ENCODE data around the gene CSTA.

CSTA gene, protein sequence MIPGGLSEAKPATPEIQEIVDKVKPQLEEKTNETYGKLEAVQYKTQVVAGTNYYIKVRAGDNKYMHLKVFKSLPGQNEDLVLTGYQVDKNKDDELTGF

DNA sequence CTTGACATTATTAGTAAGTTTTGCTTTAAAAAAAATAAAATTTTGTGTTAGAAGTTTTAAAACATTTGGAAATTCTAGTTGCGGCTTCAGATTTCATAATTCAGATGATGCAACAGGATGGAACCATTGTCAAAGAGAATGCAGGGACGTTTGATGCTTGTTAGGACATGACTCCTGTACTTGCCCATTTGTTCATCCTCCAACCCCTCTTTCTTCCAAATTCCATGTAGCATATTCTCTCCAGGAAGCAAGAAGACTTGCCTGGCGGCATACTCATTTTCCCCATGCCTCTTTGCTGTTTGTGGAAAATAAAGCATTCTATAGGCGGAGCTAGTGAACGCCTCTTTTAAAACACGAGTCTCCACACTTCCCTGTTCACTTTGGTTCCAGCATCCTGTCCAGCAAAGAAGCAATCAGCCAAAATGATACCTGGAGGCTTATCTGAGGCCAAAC, at the start of gene CSTA:
CSTA (plus strand) TSS at position 378 of the 453 bp plus-strand sequence; CDS start at position 423, 45 bp downstream.
- Histone ChIP-seq H3K36me3 (ENCODE audit: control insufficient read depth, insufficient read depth, low read length) (no peaks in the 10 kb centered on the region), H3K9me3 (ENCODE audit: control insufficient read depth, insufficient read depth, low read length) (no peaks in the 10 kb centered on the region), H3K4me1 (ENCODE audit: control insufficient read depth, insufficient read depth, low read length) (no peaks in the 10 kb centered on the region), H3K9ac (ENCODE audit: low read depth, low read length) (no peak within 1 kb of the TSS), H3K4me3 (ENCODE audit: low read depth, low read length) (no peak within 1 kb of the TSS), H3K27me3 (ENCODE audit: control insufficient read depth, insufficient read depth, low read length) (no peaks in the 10 kb centered on the region)

DNA sequence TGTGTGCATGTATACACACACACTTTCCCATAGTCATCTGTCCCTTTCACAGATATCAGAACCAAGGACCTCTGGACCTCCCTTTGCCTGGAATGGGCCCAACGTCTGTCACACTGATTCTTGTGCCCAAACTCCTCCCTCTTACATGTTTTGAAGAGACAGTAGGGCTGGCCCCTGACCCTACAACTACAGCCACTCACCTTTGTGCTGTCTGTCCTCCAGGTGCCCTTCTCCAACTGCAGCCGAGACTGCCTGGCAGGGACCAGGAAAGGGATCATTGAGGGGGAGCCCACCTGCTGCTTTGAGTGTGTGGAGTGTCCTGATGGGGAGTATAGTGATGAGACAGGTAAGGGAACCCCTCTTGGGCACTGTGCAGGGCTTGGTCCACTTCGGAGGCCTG, 43.2 kb upstream of the CSTA start:
- Histone ChIP-seq H3K9ac (ENCODE audit: low read depth, low read length) (no peak overlapping the region), H3K9me3 (ENCODE audit: control insufficient read depth, insufficient read depth, low read length) (no peaks in the 10 kb centered on the region), H3K4me1 (ENCODE audit: control insufficient read depth, insufficient read depth, low read length) (no peaks in the 10 kb centered on the region), H3K27me3 (ENCODE audit: control insufficient read depth, insufficient read depth, low read length) (no peaks in the 10 kb centered on the region), H3K4me3 (ENCODE audit: low read depth, low read length) (no peak overlapping the region), H3K36me3 (ENCODE audit: control insufficient read depth, insufficient read depth, low read length) (no peaks in the 10 kb centered on the region)

DNA sequence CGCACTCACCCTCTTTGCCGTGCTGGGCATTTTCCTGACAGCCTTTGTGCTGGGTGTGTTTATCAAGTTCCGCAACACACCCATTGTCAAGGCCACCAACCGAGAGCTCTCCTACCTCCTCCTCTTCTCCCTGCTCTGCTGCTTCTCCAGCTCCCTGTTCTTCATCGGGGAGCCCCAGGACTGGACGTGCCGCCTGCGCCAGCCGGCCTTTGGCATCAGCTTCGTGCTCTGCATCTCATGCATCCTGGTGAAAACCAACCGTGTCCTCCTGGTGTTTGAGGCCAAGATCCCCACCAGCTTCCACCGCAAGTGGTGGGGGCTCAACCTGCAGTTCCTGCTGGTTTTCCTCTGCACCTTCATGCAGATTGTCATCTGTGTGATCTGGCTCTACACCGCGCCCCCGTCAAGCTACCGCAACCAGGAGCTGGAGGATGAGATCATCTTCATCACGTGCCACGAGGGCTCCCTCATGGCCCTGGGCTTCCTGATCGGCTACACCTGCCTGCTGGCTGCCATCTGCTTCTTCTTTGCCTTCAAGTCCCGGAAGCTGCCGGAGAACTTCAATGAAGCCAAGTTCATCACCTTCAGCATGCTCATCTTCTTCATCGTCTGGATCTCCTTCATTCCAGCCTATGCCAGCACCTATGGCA, 41.1 kb upstream of the CSTA start:
- no peak overlapping the region for H3K4me3 ChIP-seq (ENCODE audit: low read depth, low read length)
- H3K27me3 ChIP-seq (ENCODE audit: control insufficient read depth, insufficient read depth, low read length), result no peaks in the 10 kb centered on the region
- H3K36me3 ChIP-seq (ENCODE audit: control insufficient read depth, insufficient read depth, low read length), result no peaks in the 10 kb centered on the region
- no peak overlapping the region for H3K9ac ChIP-seq (ENCODE audit: low read depth, low read length)
- no peaks in the 10 kb centered on the region for H3K4me1 ChIP-seq (ENCODE audit: control insufficient read depth, insufficient read depth, low read length)
- no peaks in the 10 kb centered on the region for H3K9me3 ChIP-seq (ENCODE audit: control insufficient read depth, insufficient read depth, low read length)

DNA sequence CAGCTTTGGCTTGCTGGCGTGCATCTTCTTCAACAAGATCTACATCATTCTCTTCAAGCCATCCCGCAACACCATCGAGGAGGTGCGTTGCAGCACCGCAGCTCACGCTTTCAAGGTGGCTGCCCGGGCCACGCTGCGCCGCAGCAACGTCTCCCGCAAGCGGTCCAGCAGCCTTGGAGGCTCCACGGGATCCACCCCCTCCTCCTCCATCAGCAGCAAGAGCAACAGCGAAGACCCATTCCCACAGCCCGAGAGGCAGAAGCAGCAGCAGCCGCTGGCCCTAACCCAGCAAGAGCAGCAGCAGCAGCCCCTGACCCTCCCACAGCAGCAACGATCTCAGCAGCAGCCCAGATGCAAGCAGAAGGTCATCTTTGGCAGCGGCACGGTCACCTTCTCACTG, 40.6 kb upstream of the CSTA start:
- no peaks in the 10 kb centered on the region for H3K36me3 ChIP-seq (ENCODE audit: control insufficient read depth, insufficient read depth, low read length)
- no peaks in the 10 kb centered on the region for H3K27me3 ChIP-seq (ENCODE audit: control insufficient read depth, insufficient read depth, low read length)
- no peaks in the 10 kb centered on the region for H3K9me3 ChIP-seq (ENCODE audit: control insufficient read depth, insufficient read depth, low read length)
- H3K4me1 ChIP-seq (ENCODE audit: control insufficient read depth, insufficient read depth, low read length), result no peaks in the 10 kb centered on the region
- no peak overlapping the region for H3K4me3 ChIP-seq (ENCODE audit: low read depth, low read length)
- no peak overlapping the region for H3K9ac ChIP-seq (ENCODE audit: low read depth, low read length)

DNA sequence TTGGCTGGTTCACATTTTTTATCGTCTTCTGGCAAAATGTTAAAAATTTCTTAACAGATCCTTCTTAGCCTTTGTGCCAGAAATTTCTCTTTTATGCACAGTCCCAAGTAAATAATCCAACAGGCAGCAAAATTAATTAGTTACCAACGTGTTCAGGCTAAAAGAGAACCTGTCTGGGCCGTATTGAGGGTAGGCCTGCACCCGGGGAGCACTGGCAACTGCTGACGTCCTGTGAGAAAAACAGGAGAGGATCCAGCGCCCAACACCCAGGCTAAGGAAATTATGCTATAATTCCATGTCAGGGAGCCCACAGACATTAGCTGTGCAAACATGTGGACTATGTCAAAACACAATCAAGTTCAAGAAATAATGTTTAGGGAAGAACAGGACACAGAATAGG, 30.7 kb upstream of the CSTA start:
- no peak overlapping the region for H3K4me3 ChIP-seq (ENCODE audit: low read depth, low read length)
- H3K4me1 ChIP-seq (ENCODE audit: control insufficient read depth, insufficient read depth, low read length), result no peaks in the 10 kb centered on the region
- no peaks in the 10 kb centered on the region for H3K36me3 ChIP-seq (ENCODE audit: control insufficient read depth, insufficient read depth, low read length)
- no peaks in the 10 kb centered on the region for H3K27me3 ChIP-seq (ENCODE audit: control insufficient read depth, insufficient read depth, low read length)
- no peak overlapping the region for H3K9ac ChIP-seq (ENCODE audit: low read depth, low read length)
- no peaks in the 10 kb centered on the region for H3K9me3 ChIP-seq (ENCODE audit: control insufficient read depth, insufficient read depth, low read length)

DNA sequence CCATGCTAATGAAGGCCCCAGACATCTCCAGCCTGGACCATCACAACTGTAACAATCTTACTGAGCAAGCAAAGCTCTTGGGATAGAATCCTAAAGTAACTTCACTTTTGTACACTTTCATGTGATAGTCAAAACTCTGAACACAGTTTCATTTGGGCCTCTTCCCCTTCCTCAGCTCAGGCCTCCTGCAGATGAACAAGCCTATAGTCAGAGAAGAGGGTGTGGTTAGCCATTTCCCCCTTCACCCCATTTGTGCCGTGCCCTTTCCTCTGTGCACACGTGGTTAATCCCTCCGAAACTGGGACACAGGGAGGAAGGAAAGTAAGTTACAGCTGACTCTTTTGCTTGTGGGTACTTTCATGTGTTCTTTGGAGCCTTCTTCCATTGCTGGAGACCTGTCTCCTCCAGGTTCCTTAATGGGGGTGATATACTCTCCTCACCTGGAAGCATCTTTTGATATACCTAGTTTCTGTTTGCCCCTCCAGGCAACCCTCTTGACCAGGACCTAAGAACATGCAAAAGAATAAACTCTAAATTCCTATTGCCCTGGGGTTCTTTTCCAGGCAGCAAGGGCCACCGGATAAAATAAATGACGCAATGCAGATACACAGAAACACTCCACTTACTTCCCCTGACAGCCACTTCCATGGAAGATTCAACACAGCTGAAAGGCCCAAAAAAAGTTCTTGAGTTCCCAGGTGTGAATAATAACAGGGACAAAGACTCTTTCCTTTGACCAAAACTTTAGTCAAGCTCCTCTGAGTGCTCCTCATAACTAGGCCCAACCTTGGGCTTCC, 29.6 kb upstream of the CSTA start:
- Histone ChIP-seq H3K36me3 (ENCODE audit: control insufficient read depth, insufficient read depth, low read length) (no peaks in the 10 kb centered on the region), H3K9me3 (ENCODE audit: control insufficient read depth, insufficient read depth, low read length) (no peaks in the 10 kb centered on the region), H3K4me1 (ENCODE audit: control insufficient read depth, insufficient read depth, low read length) (no peaks in the 10 kb centered on the region), H3K9ac (ENCODE audit: low read depth, low read length) (no peak overlapping the region), H3K27me3 (ENCODE audit: control insufficient read depth, insufficient read depth, low read length) (no peaks in the 10 kb centered on the region), H3K4me3 (ENCODE audit: low read depth, low read length) (no peak overlapping the region)

DNA sequence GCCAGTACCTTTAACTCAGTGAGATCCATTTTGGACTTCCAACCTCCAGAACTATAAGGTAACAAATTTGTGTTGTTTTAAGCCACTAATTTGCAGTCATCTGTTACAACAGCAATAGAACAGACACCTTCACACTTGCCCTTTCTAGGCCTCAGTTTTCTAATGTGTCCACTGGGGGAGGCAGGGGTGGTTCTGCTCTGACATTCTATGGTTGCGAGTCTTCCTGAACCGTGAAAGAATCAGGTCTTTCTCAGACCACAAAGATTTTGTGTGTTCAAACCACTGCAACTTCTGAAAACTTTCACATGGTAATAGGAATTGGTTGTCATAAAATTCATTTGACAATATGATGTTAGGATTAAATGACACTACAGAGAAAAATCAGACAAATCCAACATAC, 26.8 kb upstream of the CSTA start:
- Histone ChIP-seq H3K4me1 (ENCODE audit: control insufficient read depth, insufficient read depth, low read length) (no peaks in the 10 kb centered on the region), H3K9me3 (ENCODE audit: control insufficient read depth, insufficient read depth, low read length) (no peaks in the 10 kb centered on the region), H3K4me3 (ENCODE audit: low read depth, low read length) (no peak overlapping the region), H3K9ac (ENCODE audit: low read depth, low read length) (no peak overlapping the region), H3K27me3 (ENCODE audit: control insufficient read depth, insufficient read depth, low read length) (no peaks in the 10 kb centered on the region), H3K36me3 (ENCODE audit: control insufficient read depth, insufficient read depth, low read length) (no peaks in the 10 kb centered on the region)

DNA sequence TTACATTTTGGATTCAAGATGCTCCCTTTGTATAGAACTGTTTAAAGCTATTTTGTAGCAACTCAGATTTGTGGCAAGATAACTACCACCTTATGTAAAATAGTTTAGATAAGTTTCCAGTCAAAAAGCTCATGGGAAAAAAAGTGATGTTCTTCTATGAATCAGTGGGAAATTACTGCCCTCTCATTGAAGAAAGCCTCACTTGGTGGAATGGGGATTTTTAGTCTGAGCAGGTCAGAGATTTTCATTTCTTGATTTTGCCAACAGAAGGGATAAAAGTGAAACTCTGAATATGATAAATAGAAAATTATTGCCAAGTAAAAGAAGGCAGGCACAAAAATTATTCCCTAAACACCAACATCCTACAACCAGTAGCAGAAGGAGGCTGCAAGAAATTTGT, 25.8 kb upstream of the CSTA start:
- Histone ChIP-seq H3K9me3 (ENCODE audit: control insufficient read depth, insufficient read depth, low read length) (no peaks in the 10 kb centered on the region), H3K9ac (ENCODE audit: low read depth, low read length) (no peak overlapping the region), H3K27me3 (ENCODE audit: control insufficient read depth, insufficient read depth, low read length) (no peaks in the 10 kb centered on the region), H3K4me1 (ENCODE audit: control insufficient read depth, insufficient read depth, low read length) (no peaks in the 10 kb centered on the region), H3K4me3 (ENCODE audit: low read depth, low read length) (no peak overlapping the region), H3K36me3 (ENCODE audit: control insufficient read depth, insufficient read depth, low read length) (no peaks in the 10 kb centered on the region)

DNA sequence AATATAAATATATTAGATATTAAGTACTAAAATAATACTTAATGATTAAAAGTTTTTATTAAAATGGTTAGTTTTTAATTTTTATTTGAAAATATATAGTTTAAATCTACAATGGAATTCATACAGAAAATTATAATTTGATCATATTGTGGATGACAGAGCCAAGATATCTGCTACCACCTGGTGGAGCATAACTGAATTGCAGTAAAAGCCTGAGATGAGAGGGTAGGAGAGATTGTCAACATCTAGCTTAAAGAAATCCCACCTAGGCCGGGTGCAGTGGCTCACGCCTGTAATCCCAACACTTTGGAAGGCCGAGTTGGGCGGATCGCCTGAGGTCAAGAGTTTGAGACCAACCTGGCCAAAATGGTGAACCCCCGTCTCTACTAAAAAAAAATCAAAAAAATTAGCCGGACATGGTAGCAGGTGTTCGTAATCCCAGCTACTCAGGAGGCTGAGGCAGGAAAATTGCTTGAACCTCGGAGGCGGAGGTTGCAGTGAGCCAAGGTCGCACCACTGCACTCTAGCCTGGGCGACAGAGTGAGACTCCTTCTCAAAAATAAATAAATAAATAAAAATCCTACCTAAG, 25.1 kb upstream of the CSTA start:
- Histone ChIP-seq H3K4me1 (ENCODE audit: control insufficient read depth, insufficient read depth, low read length) (no peaks in the 10 kb centered on the region), H3K36me3 (ENCODE audit: control insufficient read depth, insufficient read depth, low read length) (no peaks in the 10 kb centered on the region), H3K27me3 (ENCODE audit: control insufficient read depth, insufficient read depth, low read length) (no peaks in the 10 kb centered on the region), H3K4me3 (ENCODE audit: low read depth, low read length) (no peak overlapping the region), H3K9me3 (ENCODE audit: control insufficient read depth, insufficient read depth, low read length) (no peaks in the 10 kb centered on the region), H3K9ac (ENCODE audit: low read depth, low read length) (no peak overlapping the region)

DNA sequence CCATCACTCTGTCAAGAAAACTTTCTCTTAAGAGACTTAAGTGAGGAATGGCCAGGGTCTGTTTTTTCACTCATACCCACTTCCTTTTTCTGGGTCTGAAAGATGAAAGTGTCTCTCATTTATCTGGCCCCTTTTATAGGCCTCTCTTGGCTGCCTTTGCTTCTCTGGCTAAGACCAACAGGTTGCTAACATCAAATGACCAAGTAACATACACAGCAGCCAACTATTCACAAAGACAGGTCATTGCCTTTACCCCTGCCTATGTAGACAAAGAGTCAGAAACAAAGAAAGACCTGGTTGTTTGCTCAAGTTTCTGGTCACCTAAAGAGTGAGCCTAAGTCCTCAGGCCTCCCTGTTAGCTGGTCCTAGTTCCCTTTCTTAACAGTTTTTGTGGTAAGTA, 24.0 kb upstream of the CSTA start:
- Histone ChIP-seq H3K4me3 (ENCODE audit: low read depth, low read length) (no peak overlapping the region), H3K27me3 (ENCODE audit: control insufficient read depth, insufficient read depth, low read length) (no peaks in the 10 kb centered on the region), H3K36me3 (ENCODE audit: control insufficient read depth, insufficient read depth, low read length) (no peaks in the 10 kb centered on the region), H3K9ac (ENCODE audit: low read depth, low read length) (no peak overlapping the region), H3K9me3 (ENCODE audit: control insufficient read depth, insufficient read depth, low read length) (no peaks in the 10 kb centered on the region), H3K4me1 (ENCODE audit: control insufficient read depth, insufficient read depth, low read length) (no peaks in the 10 kb centered on the region)

DNA sequence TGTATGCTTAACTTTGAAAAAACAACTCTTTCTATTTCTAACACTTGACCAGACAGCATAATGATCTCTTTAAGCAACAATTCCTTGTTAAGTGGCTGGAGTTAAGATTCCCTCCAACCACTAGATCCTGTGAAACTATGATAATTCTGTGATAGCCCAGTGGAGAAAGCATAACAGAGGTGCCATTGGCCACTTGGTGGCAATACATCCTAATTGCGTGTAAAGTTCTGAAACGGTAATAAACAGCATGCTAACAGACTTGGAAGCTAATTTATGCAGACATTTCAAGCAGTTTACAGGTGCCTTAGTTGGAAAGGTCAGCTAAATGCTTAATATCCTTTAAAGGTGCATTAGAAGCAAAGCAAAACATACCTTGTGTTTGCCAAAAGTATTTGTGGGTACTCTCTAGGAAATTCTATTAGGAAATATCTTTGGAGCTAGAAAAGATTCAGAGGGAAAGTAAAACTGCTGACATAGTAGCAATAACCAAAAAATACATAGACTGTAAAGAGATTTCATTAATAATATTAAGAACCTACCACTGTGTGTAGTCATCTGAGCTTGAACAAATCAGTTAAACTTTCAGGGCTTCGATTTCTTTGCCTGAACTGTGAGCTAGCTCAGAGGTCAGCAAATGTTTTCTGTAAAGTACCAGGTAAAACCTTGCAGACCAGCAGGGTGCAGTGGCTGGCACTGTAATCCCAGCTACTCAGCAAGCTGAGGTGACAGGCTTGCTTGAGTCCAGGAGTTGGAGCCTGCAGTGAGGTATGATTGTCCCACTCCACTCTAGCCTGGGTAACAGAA, 19.0 kb upstream of the CSTA start:
- Histone ChIP-seq H3K4me3 (ENCODE audit: low read depth, low read length) (no peak overlapping the region), H3K9ac (ENCODE audit: low read depth, low read length) (no peak overlapping the region), H3K9me3 (ENCODE audit: control insufficient read depth, insufficient read depth, low read length) (no peaks in the 10 kb centered on the region), H3K36me3 (ENCODE audit: control insufficient read depth, insufficient read depth, low read length) (no peaks in the 10 kb centered on the region), H3K4me1 (ENCODE audit: control insufficient read depth, insufficient read depth, low read length) (no peaks in the 10 kb centered on the region), H3K27me3 (ENCODE audit: control insufficient read depth, insufficient read depth, low read length) (no peaks in the 10 kb centered on the region)

All from iPS-15b (cell line).